Brain microvascular endothelial cell (primary cell): Measurements from ENCODE around the gene THSD4.

Experiments used
- DNase-seq: peaks from one replicate; pipeline ENCODE4 v3.0.0-alpha.2; 2020
- H3K27ac ChIP-seq: fragments of 250-450 bp; sonication (Bioruptor Pico); 2 replicates; pipeline ENCODE4 v1.5.1; 2020; ENCODE audit warnings: mild to moderate bottlenecking, moderate library complexity
- H3K27me3 ChIP-seq: fragments of 250-450 bp; sonication (Bioruptor Pico); replicated peaks from 2 replicates; pipeline ENCODE4 v1.5.1; 2020; ENCODE audit warnings: mild to moderate bottlenecking
- H3K36me3 ChIP-seq: fragments of 250-450 bp; sonication (Bioruptor Pico); replicated peaks from 2 replicates; pipeline ENCODE4 v1.5.1; 2020; ENCODE audit warnings: mild to moderate bottlenecking
- H3K4me3 ChIP-seq: 2 replicates; pipeline ENCODE4 v1.5.1; 2011; ENCODE audit warnings: low read depth, mild to moderate bottlenecking, control low read depth, low read length, moderate library complexity
- CTCF ChIP-seq: IDR thresholded peaks from 2 replicates; pipeline ENCODE4 v1.5.1; 2011; ENCODE audit warnings: low read depth, mild to moderate bottlenecking, moderate library complexity, low read length, control low read depth, inconsistent platforms; ENCODE audit errors: missing control alignments
- in situ Hi-C: cut with HindIII; loops from 2 replicates; pipeline ENCODE4 v1.10.0; 2017; ENCODE audit warnings: low sequenced_read_pairs, low pct_ligation_motif_present

The THSD4 gene

GRCh38 chr15:71091601-71092000 lies 23.7 kb upstream of the THSD4 start:
- in situ Hi-C loops: no loop called here
- no peak overlapping the region for H3K27ac ChIP-seq
- DNase-seq: no peak
- no peaks in the 10 kb centered on the region for H3K27me3 ChIP-seq
- no peak overlapping the region for H3K4me3 ChIP-seq
- no peak for TF ChIP-seq CTCF
- no peaks in the 10 kb centered on the region for H3K36me3 ChIP-seq

GRCh38 chr15:71092056-71092600 lies 23.1 kb upstream of the THSD4 start:
- H3K27me3 ChIP-seq: no peaks in the 10 kb centered on the region
- H3K4me3 ChIP-seq: no peak overlapping the region
- TF ChIP-seq CTCF: no peak
- in situ Hi-C loops: no loop called here
- no peaks in the 10 kb centered on the region for H3K36me3 ChIP-seq
- no peak overlapping the region for H3K27ac ChIP-seq
- DNase-seq: no peak

DNA sequence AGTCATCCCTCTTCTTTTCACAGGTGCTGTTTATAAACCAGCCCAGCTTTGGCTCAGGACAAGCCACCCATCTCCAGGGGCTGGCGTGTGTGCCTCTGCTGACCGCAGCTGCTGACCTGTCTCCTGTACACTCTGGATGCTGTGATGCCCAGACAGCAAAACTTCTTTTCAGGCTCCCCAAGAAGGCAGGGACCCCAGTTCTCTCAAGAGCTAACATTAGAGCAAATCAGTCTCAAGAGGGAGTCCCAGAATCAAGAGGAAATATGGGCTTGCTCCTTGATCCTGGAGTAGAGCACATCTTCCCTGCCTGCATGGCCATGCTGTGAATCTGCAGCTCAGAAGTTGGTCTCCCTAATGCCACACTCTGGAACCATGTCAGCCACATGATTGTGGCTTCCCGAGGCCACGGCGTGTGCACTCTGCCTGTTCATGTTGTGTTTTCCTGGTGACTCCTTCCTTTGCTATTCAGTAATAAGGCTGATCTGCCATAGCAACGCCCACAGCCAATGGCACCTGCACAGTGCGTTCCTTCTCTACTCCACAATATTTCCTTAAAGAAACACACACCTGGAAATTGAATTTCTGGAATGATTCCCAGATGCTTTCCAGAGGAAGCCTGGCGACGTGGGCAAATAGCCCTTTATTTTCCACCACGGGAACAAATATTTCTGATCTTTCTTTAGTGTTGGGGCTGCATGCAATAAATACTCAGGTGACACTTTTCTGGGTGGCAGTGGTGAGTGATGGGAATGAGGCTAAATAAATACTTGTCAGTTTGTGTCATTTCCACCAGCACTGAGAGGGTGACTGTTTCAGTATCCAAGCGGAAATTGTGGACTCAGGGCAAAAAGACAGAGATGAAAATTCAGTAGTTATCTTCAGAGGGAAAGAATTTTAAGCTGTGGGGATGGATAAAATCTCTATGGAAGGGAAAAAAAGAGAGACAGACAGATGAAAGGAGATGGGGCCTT lies 21.9 kb upstream of the THSD4 start:
- no peak for TF ChIP-seq CTCF
- in situ Hi-C loops: no loop called here
- DNase-seq: peak; percentile 84
- H3K27me3 ChIP-seq: no peaks in the 10 kb centered on the region
- H3K27ac ChIP-seq: peak overlapping the region; percentile 3
- H3K36me3 ChIP-seq: no peaks in the 10 kb centered on the region
- no peak overlapping the region for H3K4me3 ChIP-seq

GRCh38 chr15:71094137-71094536 lies 21.1 kb upstream of the THSD4 start:
- DNase-seq: no peak
- Histone ChIP-seq H3K4me3 (no peak overlapping the region), H3K36me3 (no peaks in the 10 kb centered on the region), H3K27me3 (no peaks in the 10 kb centered on the region), H3K27ac (peak overlapping the region; percentile 3)
- no peak for TF ChIP-seq CTCF
- in situ Hi-C loops: no loop called here

- peak overlapping the region; percentile 45 for H3K27ac ChIP-seq
- DNase-seq: peak; percentile 57
- TF ChIP-seq CTCF: no peak
- H3K4me3 ChIP-seq: no peak overlapping the region
- H3K27me3 ChIP-seq: no peaks in the 10 kb centered on the region
- H3K36me3 ChIP-seq: no peaks in the 10 kb centered on the region
- in situ Hi-C loops: no loop called here
Observed at GRCh38 chr15:71096676-71097075, 18.6 kb upstream of the THSD4 start.

- in situ Hi-C loops: no loop called here
- TF ChIP-seq CTCF: no peak
Observed at GRCh38 chr15:71097890-71098289, 17.4 kb upstream of the THSD4 start.

More at GRCh38 chr15:71097890-71098289, 17.4 kb upstream of the THSD4 start:
- no peak for DNase-seq
- Histone ChIP-seq H3K27me3 (no peaks in the 10 kb centered on the region), H3K36me3 (no peaks in the 10 kb centered on the region), H3K27ac (no peak overlapping the region), H3K4me3 (no peak overlapping the region)
